Tibial artery (tissue), 4 donors: ENCODE results near the gene CDH5.

Experiments used
- DNase-seq, 2 donors: peaks; one replicate each; pipeline ENCODE4 v3.0.0-alpha.2; 2019
- H3K27ac ChIP-seq, 2 donors: fragments of 200-600 bp; sonication (generic) in 1 of 2; 1 replicate in 1 of 2; 2 replicates in 1 of 2; pipeline ENCODE4 v1.5.1; 2018 to 2019; ENCODE audit warnings: mild to moderate bottlenecking in 1 of 2
- H3K27me3 ChIP-seq, 2 donors: fragments of 200-600 bp; sonication (generic) in 1 of 2; one replicate each; pipeline versions ENCODE4 v1.5.1 to v1.6.0; 2016 to 2019
- H3K36me3 ChIP-seq, 3 donors: fragments of 200-600 bp; sonication (generic) in 2 of 3; one replicate each; pipeline ENCODE4 v1.5.1; 2016 to 2019; ENCODE audit warnings: mild to moderate bottlenecking in 2 of 3
- H3K4me1 ChIP-seq, 4 donors: fragments of 200-600 bp; sonication (generic) in 2 of 4; 1 replicate in 3 of 4; 2 replicates in 1 of 4; pipeline ENCODE4 v1.5.1; 2016 to 2019
- H3K4me3 ChIP-seq, 2 donors: fragments of 200-600 bp; sonication (generic) in 1 of 2; 1 replicate in 1 of 2; 2 replicates in 1 of 2; pipeline ENCODE4 v1.5.1; 2018 to 2019; ENCODE audit warnings: mild to moderate bottlenecking in 2 of 2
- H3K9me3 ChIP-seq, 3 donors: fragments of 200-600 bp; sonication (generic) in 1 of 3; one replicate each; pipeline ENCODE4 v1.5.1; 2016 to 2019
- CTCF ChIP-seq, 2 experiments: fragments of 200-600 bp in 1 of 2; fragments of 450-650 bp in 1 of 2; IDR thresholded peaks; one replicate each; pipeline ENCODE4 v1.5.1; 2017 to 2019; ENCODE audit warnings: antibody characterized with exemption in 2 of 2, mild to moderate bottlenecking in 1 of 2, moderate library complexity in 1 of 2
- intact Hi-C: fragments of 100-400 bp; cut with DNase I; formaldehyde crosslinking; loops from one replicate; pipeline ENCODE4 v1.15.0; 2023; ENCODE audit warnings: low total_unique reads

CDH5 gene

GRCh38 chr16:66400503-66401380 lies 34.3 kb downstream of the CDH5 start:
- peak in 1 of 2 donors; percentile 44 for DNase-seq
- Histone ChIP-seq H3K4me1 (peaks cover 0 to 8% (median 2%) of the 10 kb centered on the region in 4 donors), H3K27ac (no peak overlapping the region), H3K36me3 (peaks cover 0 to 4% (median 0%) of the 10 kb centered on the region in 3 donors), H3K9me3 (no peaks in the 10 kb centered on the region), H3K27me3 (peaks cover 0 to 5% of the 10 kb centered on the region in 2 donors), H3K4me3 (no peak overlapping the region)
- no peak for TF ChIP-seq CTCF (IDR thresholded peaks at IDR 0.05)
- intact Hi-C loops = no loop called here

- intact Hi-C loops = no loop called here
- no peaks in the 10 kb centered on the region for H3K36me3 ChIP-seq
- no peak for TF ChIP-seq CTCF (IDR thresholded peaks at IDR 0.05)
- DNase-seq = peak in 1 of 2 donors; percentile 57
- H3K4me1 ChIP-seq = peaks cover 0 to 8% (median 3%) of the 10 kb centered on the region in 4 donors
- no peak overlapping the region for H3K27ac ChIP-seq
- no peaks in the 10 kb centered on the region for H3K9me3 ChIP-seq
- H3K4me3 ChIP-seq = no peak overlapping the region
- H3K27me3 ChIP-seq = peaks cover 0 to 11% of the 10 kb centered on the region in 2 donors
Measured at GRCh38 chr16:66401610-66402009, 35.1 kb downstream of the CDH5 start.

- peak in 1 of 2 donors; percentile 60 for DNase-seq
- TF ChIP-seq CTCF (IDR thresholded peaks at IDR 0.05) = no peak
- no peaks in the 10 kb centered on the region for H3K36me3 ChIP-seq
- no peak overlapping the region for H3K4me3 ChIP-seq
- peaks cover 0 to 15% of the 10 kb centered on the region in 2 donors for H3K27me3 ChIP-seq
- no peak overlapping the region for H3K27ac ChIP-seq
- peaks cover 0 to 14% (median 8%) of the 10 kb centered on the region in 4 donors for H3K4me1 ChIP-seq
- H3K9me3 ChIP-seq = no peaks in the 10 kb centered on the region
- intact Hi-C loops = no loop called here
Measured at GRCh38 chr16:66402166-66402565, 35.7 kb downstream of the CDH5 start.

- no peak overlapping the region for H3K4me3 ChIP-seq
- no peaks in the 10 kb centered on the region for H3K36me3 ChIP-seq
- intact Hi-C loops = no loop called here
- peak in 1 of 2 donors; percentile 62 for DNase-seq
- no peak for TF ChIP-seq CTCF (IDR thresholded peaks at IDR 0.05)
- peaks cover 0 to 14% (median 9%) of the 10 kb centered on the region in 4 donors for H3K4me1 ChIP-seq
- H3K27ac ChIP-seq = no peak overlapping the region
- H3K9me3 ChIP-seq = no peaks in the 10 kb centered on the region
- peaks cover 0 to 16% of the 10 kb centered on the region in 2 donors for H3K27me3 ChIP-seq
Measured at GRCh38 chr16:66402591-66403230, 36.2 kb downstream of the CDH5 start.

- peaks cover 0 to 16% of the 10 kb centered on the region in 2 donors for H3K27me3 ChIP-seq
- H3K36me3 ChIP-seq = no peaks in the 10 kb centered on the region
- peaks cover 0 to 15% (median 10%) of the 10 kb centered on the region in 4 donors for H3K4me1 ChIP-seq
- H3K27ac ChIP-seq = no peak overlapping the region
- DNase-seq = peak in 1 of 2 donors; percentile 38
- H3K9me3 ChIP-seq = no peaks in the 10 kb centered on the region
- intact Hi-C loops = no loop called here
- H3K4me3 ChIP-seq = no peak overlapping the region
- no peak for TF ChIP-seq CTCF (IDR thresholded peaks at IDR 0.05)
Measured at GRCh38 chr16:66403531-66404145, 37.1 kb downstream of the CDH5 start.
